Measurements from ENCODE around the gene EIF4G3.
"Not testable (repeated sequence)": the region's sequence is repeated elsewhere in the genome, so short reads cannot be mapped to it uniquely, and the experiment has no call there.

The EIF4G3 gene

GRCh38 chr1:20932437-20932977, 244.2 kb downstream of the EIF4G3 start:
- no peak for DNase-seq

GRCh38 chr1:20931930-20932436, 244.7 kb downstream of the EIF4G3 start:
- DNase-seq, result no peak

GRCh38 chr1:20930427-20930826, 246.3 kb downstream of the EIF4G3 start:
- no peak for DNase-seq

- DNase-seq, result no peak
Observed at GRCh38 chr1:20928146-20928545, 248.6 kb downstream of the EIF4G3 start.

DNA sequence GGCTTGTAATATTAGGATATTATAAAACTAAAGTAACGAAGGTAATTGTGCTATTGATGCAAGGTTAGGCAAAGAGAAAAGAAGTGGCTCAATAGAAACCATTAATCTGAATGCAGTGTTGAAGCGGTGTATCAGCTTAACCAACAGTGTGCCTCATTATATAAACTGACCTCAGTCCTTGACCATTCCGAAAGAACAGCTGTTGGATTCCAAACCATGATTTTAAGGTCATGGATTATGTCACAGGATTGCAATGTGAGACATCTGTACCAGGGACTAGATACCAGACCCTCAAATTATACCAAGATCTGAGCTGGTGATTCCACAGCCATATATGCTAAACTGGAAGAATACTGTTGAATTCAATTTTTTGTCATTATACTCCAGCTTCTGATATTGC, 255.4 kb downstream of the EIF4G3 start:
- no peak for DNase-seq

DNA sequence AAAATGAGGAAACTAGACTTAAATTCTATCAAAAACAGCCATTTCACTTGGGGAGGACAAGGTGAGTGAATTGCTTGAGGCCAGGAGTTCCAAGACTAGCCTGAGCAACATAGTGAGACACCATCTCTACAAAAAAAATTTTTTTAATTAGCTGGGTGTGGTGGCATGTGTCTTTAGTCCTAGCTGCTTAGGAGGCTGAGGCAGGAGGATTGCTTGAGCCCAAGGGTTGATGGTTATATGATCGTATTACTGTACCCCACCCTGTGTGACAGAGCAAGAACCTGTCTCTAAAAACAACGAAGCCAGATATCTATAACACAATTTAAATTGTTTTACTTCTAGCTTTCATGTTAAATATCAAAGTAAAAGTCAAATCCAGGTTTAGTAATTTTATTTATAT, 263.5 kb downstream of the EIF4G3 start:
- DNase-seq, result no peak

GRCh38 chr1:20907526-20907925, 269.2 kb downstream of the EIF4G3 start:
- DNase-seq, result not testable (repeated sequence)

- DNase-seq, result no peak
Observed at GRCh38 chr1:20903437-20903836, 273.3 kb downstream of the EIF4G3 start.

DNA sequence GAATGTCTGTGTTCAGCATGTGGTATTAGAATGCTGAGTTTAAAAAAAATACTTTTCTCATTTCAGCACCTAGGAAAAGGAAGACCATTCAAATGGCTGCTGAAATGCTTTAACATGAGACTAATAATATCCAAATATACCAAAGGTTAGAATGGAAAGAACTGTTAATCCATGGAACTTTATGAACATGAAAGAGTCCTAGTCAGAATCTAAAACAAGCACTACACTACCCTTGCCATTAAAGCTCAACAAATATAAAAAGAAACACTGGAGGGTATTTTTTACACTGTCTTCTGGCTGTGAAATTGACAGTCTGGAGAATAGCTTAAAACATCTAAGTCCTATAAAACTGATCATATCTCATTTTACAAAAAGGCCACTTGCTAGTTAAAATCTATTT, 276.6 kb downstream of the EIF4G3 start:
- no peak for DNase-seq

DNA sequence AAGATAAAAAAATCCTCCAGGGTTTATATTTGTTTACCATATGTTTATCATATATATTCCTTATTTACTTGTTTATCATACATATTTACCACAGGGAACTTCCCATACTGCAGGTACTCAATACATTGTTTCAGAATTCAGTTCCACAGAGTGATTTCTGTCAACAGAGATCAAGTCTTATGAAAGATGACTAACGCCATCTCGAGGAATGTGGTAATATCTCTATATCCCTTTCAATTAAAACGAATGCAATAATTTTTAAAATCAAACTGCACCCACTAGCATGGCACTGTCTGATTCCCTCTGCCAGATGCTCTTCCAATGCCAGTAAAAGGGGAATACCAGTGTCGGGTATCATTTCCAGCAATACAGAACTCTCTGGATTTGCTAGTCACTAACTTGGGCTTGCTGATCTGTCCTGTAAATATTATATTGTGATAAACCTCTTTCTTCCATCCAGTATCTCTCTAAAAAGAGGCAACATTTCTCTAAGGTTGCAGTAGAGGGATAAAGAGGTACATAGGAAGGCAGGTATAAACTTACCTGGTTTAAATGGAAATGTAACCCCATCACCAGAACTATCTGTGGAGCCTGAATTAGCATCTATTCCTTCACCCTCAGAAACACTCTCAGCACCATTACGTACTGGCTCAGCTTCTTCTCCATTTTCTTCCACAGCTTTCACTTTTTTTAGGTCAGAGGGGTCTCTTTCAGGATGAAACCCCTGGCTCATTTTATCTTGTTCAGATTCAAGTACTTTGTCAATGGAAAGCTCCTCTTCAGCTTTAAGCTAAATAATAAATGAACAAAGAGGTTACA, 277.3 kb downstream of the EIF4G3 start:
- no peak for DNase-seq

GRCh38 chr1:20896826-20897225, 279.9 kb downstream of the EIF4G3 start:
- no peak for DNase-seq

DNA sequence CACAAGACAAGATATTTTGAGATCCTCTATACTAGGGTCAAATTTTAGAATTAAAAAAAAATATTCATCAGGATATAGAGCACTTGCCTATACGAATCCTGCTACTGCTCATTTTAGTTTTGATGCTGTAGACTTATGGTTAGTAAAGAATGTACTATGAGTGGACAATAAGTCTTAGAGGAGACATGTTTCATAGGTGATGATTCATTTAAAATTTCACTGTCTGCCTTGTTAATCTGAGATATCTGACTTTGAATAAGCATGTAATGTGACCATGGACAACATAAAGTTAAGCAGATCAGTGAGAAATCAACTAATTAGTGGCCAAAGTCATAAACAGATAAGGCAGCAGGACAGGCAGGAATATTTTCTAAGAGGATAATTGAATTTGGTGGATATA, 282.8 kb downstream of the EIF4G3 start:
- DNase-seq, result no peak

GRCh38 chr1:20891091-20891490, 285.6 kb downstream of the EIF4G3 start:
- DNase-seq, result no peak

GRCh38 chr1:20887246-20887645, 289.5 kb downstream of the EIF4G3 start:
- DNase-seq, result no peak

GRCh38 chr1:20885121-20885520, 291.6 kb downstream of the EIF4G3 start:
- DNase-seq, result no peak

DNA sequence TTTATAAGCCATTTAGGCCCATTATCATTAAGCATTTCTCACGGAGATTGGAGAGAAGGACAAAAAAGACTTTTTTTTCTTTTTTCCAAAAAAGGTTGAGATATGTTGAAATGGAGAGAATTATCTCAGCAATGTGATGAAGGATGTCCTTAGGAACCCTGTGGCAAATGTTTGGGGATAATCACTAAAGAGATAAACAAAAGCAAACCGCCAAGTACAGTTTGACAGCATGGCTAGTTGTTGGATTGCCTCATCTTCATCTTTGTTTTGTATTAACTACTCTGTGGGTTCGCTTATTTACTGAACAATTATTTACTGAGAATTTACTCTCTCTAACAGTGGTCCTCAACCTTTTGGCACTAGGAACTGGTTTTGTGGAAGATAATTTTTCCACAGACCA, 292.2 kb downstream of the EIF4G3 start:
- DNase-seq, result no peak

DNA sequence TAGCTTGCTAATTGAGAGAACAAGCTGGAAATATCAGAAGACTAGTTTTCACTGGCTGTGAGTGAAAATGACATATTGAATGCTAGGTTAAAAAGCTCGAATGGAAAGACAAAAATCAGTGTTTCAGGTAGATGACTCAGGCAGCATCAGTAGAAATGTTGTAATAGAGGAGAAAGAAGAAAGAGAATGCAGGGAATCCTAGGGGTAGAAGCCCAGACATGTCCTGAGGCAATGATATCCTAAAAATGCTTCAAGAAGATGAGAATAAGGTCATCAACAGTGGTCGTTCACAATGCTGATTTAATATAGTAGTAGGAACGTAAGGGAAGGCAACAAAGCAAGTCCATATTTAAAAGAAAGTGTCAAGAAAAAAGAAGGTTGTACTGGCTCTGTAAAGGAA, 292.9 kb downstream of the EIF4G3 start:
- DNase-seq, result no peak

GRCh38 chr1:20882837-20883236, 293.9 kb downstream of the EIF4G3 start:
- no peak for DNase-seq

- no peak for DNase-seq
Observed at GRCh38 chr1:20878799-20879198, 297.9 kb downstream of the EIF4G3 start.

GRCh38 chr1:20875198-20875973, 301.3 kb downstream of the EIF4G3 start:
- DNase-seq, result no peak

DNA sequence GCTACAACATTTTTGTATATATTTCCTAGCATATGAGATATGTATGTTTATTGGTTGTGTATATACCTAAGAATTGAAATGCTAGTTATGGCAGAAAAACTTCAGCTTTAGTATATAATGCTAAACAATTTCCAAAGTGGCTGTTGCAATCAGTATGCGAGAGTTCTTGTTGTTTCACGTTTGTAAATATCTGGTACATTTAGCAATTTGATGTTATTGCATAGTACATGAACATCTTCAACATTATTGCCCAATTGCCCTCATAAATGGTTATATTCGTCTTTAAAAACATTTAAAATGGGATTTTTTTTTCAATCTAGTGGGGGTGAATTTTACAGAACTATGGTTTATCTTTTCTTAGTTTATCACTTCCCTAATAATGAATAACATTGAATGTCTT, 303.4 kb downstream of the EIF4G3 start:
- DNase-seq, result no peak

GRCh38 chr1:20871419-20871818, 305.3 kb downstream of the EIF4G3 start:
- no peak for DNase-seq

- no peak for DNase-seq
Observed at GRCh38 chr1:20870718-20871117, 306.0 kb downstream of the EIF4G3 start.

GRCh38 chr1:20868263-20868662, 308.4 kb downstream of the EIF4G3 start:
- no peak for DNase-seq
